ENCODE measurements around the gene FTCD. TPM values are rescaled to one million over a fixed set of nuclear protein-coding genes. Genes with fewer than 3 reads are reported as not detected.
"Not testable (repeated sequence)": the region's sequence is repeated elsewhere in the genome, so short reads cannot be mapped to it uniquely, and the experiment has no call there.

The FTCD gene
- total RNA-seq, 1 donor from 2014 or later = not detected

GRCh38 chr21:46188226-46189212, 33.1 kb upstream of the FTCD start:
- DNase-seq = peak; percentile 40

GRCh38 chr21:46187814-46188213, 32.4 kb upstream of the FTCD start:
- DNase-seq = no peak

GRCh38 chr21:46187261-46187660, 31.9 kb upstream of the FTCD start:
- no peak for DNase-seq

GRCh38 chr21:46185716-46186115, 30.3 kb upstream of the FTCD start:
- no peak for DNase-seq

- peak; percentile 70 for DNase-seq
These were observed 29.5 kb upstream of the FTCD start for GRCh38 chr21:46184625-46185555.

- no peak for DNase-seq
These were observed 28.7 kb upstream of the FTCD start, which contains the start of gene SPATC1L for GRCh38 chr21:46183910-46184624. Gene SPATC1L, minus strand, starts transcription at chr21:46184459. Its CDS starts 1,643 bp downstream, at chr21:46182816.

GRCh38 chr21:46183337-46183909, 28.0 kb upstream of the FTCD start:
- not testable (repeated sequence) for DNase-seq

GRCh38 chr21:46182548-46183336, 27.4 kb upstream of the FTCD start:
- no peak for DNase-seq

- no peak for DNase-seq
These were observed 26.7 kb upstream of the FTCD start for GRCh38 chr21:46181953-46182547.

GRCh38 chr21:46181436-46181835, 26.1 kb upstream of the FTCD start:
- DNase-seq = no peak

- no peak for DNase-seq
These were observed 25.5 kb upstream of the FTCD start for GRCh38 chr21:46180778-46181391.

- no peak for DNase-seq
These were observed 24.8 kb upstream of the FTCD start for GRCh38 chr21:46180079-46180722.

- DNase-seq = no peak
These were observed 24.3 kb upstream of the FTCD start for GRCh38 chr21:46179708-46180078.

- no peak for DNase-seq
These were observed 23.6 kb upstream of the FTCD start for GRCh38 chr21:46178961-46179360.

GRCh38 chr21:46176443-46177129, 21.2 kb upstream of the FTCD start:
- DNase-seq = not testable (repeated sequence)

- no peak for DNase-seq
These were observed 18.2 kb upstream of the FTCD start for GRCh38 chr21:46173573-46173972.

- DNase-seq = no peak
These were observed 17.6 kb upstream of the FTCD start for GRCh38 chr21:46172863-46173528.

Data from occipital lobe (tissue), 2 donors.